Fibroblast of the aortic adventitia (primary cell): Measurements from ENCODE around the gene ZNF226. TPM values are rescaled to one million over a fixed set of nuclear protein-coding genes. Genes with fewer than 3 reads are reported as not detected.
"Not testable (repeated sequence)": the region's sequence is repeated elsewhere in the genome, so short reads cannot be mapped to it uniquely, and the experiment has no call there.

Experiments used
- DNase-seq: peaks from one replicate; pipeline ENCODE4 v3.0.0-alpha.2; 2010; ENCODE audit warnings: low read depth
- H3K4me3 ChIP-seq: 2 replicates; pipeline ENCODE4 v1.5.1; 2011; ENCODE audit warnings: low read depth, mild to moderate bottlenecking, control low read depth, low read length, moderate library complexity
- total RNA-seq: library from RNA; depleted of rRNA; stranded (reverse); fragments of >200 nt; gene quantifications from 2 replicates; pipeline ENCODE4 v1.2.3, GENCODE V29; 2012; ENCODE audit warnings: low replicate concordance
- TF ChIP-seq, protein P1 (sequence below): IDR thresholded peaks from 2 replicates; pipeline ENCODE4 v1.5.1; 2011; ENCODE audit warnings: mild to moderate bottlenecking, low read length, control low read depth, inconsistent platforms; ENCODE audit not compliant: insufficient read depth

ZNF226 gene
- total RNA-seq, 1 donor = 28.7 TPM

DNA sequence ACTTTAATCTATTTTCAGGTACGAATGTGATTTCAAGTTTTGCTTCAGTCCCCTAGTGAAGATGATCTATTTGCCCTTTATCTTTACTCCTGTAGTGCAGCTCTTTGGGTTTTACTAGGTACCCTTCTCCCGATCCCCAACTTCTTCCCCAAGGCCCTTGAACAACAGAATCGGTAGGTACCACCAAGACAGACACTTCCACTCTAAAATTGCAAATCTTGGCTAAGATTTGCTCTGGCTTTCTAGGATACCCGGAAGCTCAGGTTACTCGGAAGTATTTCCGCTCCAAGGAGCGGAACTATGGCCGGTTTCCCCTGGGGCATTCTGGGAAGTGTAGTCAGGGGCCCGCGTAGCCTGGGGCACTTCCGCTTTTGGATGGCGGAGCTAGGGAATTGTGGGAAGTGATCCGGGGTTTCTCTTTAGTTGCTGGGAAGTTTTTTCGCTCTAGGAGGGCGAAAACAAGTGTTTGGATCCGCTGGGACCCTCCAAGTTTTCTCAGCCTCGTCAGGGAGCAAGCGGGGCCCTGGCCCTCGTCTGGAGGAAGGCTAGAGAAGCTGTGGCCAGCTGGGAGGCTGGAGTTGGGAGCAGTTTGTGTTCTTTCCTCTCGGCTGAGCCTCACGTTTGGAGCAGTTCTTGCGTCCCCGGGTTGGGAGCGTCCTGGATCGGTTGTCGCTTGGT, 42.4 kb downstream of the ZNF226 start:
- TF ChIP-seq, protein P1, sequence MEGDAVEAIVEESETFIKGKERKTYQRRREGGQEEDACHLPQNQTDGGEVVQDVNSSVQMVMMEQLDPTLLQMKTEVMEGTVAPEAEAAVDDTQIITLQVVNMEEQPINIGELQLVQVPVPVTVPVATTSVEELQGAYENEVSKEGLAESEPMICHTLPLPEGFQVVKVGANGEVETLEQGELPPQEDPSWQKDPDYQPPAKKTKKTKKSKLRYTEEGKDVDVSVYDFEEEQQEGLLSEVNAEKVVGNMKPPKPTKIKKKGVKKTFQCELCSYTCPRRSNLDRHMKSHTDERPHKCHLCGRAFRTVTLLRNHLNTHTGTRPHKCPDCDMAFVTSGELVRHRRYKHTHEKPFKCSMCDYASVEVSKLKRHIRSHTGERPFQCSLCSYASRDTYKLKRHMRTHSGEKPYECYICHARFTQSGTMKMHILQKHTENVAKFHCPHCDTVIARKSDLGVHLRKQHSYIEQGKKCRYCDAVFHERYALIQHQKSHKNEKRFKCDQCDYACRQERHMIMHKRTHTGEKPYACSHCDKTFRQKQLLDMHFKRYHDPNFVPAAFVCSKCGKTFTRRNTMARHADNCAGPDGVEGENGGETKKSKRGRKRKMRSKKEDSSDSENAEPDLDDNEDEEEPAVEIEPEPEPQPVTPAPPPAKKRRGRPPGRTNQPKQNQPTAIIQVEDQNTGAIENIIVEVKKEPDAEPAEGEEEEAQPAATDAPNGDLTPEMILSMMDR = no peak
- DNase-seq = peak; percentile 95

DNA sequence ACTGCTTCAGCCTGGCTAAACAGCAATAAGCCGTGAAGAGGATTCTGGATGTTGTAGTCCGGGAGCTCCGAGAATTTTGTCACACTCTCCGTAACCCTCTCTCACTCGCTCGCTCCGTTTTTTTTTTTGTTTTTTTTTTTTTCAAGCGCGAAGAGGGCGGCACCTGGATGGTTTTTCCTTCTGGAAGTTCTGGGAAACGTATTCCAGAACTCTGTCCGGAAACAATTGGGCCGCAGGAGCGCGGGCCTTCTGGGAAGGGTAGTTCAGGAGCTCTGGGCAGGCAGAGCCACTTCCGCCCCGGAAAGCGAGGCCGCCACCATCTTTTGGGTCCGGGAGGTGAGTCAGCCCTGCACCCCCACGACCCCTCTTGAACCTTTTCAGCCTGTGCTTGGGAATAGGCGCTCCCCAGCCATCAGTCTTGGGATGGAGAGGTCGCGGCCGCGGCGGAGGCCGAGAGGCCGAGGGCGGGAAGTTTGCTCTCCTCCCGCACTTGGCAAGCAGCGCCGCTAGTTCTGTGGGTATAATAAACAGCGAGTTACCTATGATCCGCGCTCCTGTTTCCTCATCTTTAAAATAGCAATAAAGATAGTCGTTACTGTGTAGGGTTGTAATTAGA, 47.5 kb downstream of the ZNF226 start, which contains the start of gene ZNF227:
Gene ZNF227, plus strand, starts transcription at position 283 of the 616 bp plus-strand sequence. CDS start 5,261 bp downstream, outside the sequence.
- peak; percentile 98 for DNase-seq
- peak within 1 kb of the TSS; percentile 89 for H3K4me3 ChIP-seq
- TF ChIP-seq, protein P1 = no peak

More for the DNA sequence above, 42.4 kb downstream of the ZNF226 start:
- H3K4me3 ChIP-seq = peak overlapping the region; percentile 89

DNA sequence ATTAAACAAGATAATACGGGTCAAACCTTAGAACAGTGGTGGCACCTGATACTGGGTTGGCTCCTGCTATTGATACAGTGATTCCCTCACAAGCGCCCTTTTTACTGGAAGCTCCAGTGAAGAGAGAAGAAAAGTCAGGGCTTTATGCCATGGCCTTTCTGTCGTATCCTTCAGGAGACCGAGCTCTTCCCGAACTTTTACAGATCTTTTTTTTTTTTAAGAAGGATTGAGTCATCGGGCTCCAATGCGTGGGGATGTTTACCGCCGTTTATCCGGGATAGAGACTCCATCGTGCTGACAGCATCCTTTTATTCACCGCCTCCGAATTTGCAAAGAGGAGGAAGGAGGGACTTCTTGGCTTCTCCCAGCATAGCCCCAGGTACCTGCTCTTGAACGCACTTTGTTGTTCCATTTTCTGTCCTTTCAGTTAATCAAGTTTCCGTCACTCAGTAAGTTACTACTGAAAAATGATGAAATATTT, 48.0 kb downstream of the ZNF226 start:
- TF ChIP-seq, protein P1 = no peak
- peak; percentile 42 for DNase-seq
- H3K4me3 ChIP-seq = peak overlapping the region; percentile 89

DNA sequence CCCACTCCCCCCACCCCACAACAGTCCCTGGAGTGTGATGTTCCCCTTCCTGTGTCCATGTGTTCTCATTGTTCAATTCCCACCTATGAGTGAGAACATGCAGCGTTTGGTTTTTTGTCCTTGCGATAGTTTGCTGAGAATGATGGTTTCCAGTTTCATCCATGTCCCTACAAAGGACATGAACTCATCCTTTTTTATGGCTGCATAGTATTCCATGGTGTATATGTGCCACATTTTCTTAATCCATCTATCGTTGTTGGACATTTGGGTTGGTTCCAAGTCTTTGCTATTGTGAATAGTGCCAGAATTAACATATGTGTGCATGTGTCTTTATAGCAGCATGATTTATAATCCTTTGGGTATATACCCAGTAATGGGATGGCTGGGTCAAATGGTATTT, 55.0 kb downstream of the ZNF226 start:
- not testable (repeated sequence) for DNase-seq

DNA sequence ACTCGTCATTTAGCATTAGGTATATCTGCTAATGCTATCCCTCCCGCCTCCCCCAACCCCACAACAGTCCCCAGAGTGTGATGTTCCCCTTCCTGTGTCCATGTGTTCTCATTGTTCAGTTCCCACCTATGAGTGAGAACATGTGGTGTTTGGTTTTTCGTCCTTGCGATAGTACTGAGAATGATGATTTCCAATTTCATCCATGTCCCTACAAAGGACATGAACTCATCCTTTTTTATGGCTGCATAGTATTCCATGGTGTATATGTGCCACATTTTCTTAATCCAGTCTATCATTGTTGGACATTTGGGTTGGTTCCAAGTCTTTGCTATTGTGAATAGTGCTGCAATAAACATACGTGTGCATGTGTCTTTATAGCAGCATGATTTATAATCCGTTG, 55.9 kb downstream of the ZNF226 start:
- not testable (repeated sequence) for DNase-seq, H3K4me3 ChIP-seq

More for the DNA sequence above, 55.0 kb downstream of the ZNF226 start:
- not testable (repeated sequence) for H3K4me3 ChIP-seq

DNA sequence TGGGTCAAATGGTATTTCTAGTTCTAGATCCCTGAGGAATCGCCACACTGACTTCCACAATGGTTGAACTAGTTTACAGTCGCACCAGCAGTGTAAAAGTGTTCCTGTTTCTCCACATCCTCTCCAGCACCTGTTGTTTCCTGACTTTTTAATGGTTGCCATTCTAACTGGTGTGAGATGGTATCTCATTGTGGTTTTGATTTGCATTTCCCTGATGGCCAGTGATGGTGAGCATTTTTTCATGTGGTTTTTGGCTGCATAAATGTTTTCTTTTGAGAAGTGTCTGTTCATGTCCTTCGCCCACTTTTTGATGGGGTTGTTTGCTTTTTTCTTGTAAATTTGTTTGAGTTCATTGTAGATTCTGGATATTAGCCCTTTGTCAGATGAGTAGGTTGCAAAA, 56.4 kb downstream of the ZNF226 start:
- DNase-seq, H3K4me3 ChIP-seq: not testable (repeated sequence)

Other genes starting within 250 kb of the ZNF226 start
- gene ZNF45, start 229.8 kb upstream of the ZNF226 start, total RNA-seq = 5.6 and 18.6 TPM in 2 replicates
- gene ZNF221, start 213.9 kb upstream of the ZNF226 start, total RNA-seq = 4.9 and 8.7 TPM in 2 replicates
- gene ZNF155, start 180.9 kb upstream of the ZNF226 start, total RNA-seq = 0.90 and 10.0 TPM in 2 replicates
- gene ZNF230, start 162.1 kb upstream of the ZNF226 start, total RNA-seq = 5.2 and 6.1 TPM in 2 replicates
- gene ZNF222, start 139.7 kb upstream of the ZNF226 start, total RNA-seq = 7.9 and 10.8 TPM in 2 replicates
- 6.5 and 34.9 TPM in 2 replicates for gene ZNF223, start 113.1 kb upstream of the ZNF226 start, total RNA-seq
- gene ZNF284, start 92.9 kb upstream of the ZNF226 start, total RNA-seq = 3.5 and 3.8 TPM in 2 replicates
- gene ZNF224, start 70.7 kb upstream of the ZNF226 start, total RNA-seq = 22.7 and 26.0 TPM in 2 replicates
- 6.1 and 10.8 TPM in 2 replicates for gene ZNF225, start 51.7 kb upstream of the ZNF226 start, total RNA-seq
- gene ZNF234, start 23.5 kb upstream of the ZNF226 start, total RNA-seq = 5.6 and 10.6 TPM in 2 replicates
- gene ZNF227, start 47.4 kb downstream of the ZNF226 start, total RNA-seq = 14.1 and 18.3 TPM in 2 replicates
- 0.16 and 0.99 TPM in 2 replicates for gene ZNF233, start 94.8 kb downstream of the ZNF226 start, total RNA-seq
- 1.4 and 4.9 TPM in 2 replicates for gene ZNF235, start 139.9 kb downstream of the ZNF226 start, total RNA-seq
- gene ZNF112, start 191.6 kb downstream of the ZNF226 start, total RNA-seq = 5.8 and 8.7 TPM in 2 replicates
- 1.6 and 4.1 TPM in 2 replicates for gene ZNF285, start 236.5 kb downstream of the ZNF226 start, total RNA-seq